ENCODE data around the gene PPP1R12B. TPM values are rescaled to one million over a fixed set of nuclear protein-coding genes. Genes with fewer than 3 reads are reported as not detected.

Gene PPP1R12B
- total RNA-seq, 2 donors from 2014 or later, result 18.2 to 33.0 TPM

DNA sequence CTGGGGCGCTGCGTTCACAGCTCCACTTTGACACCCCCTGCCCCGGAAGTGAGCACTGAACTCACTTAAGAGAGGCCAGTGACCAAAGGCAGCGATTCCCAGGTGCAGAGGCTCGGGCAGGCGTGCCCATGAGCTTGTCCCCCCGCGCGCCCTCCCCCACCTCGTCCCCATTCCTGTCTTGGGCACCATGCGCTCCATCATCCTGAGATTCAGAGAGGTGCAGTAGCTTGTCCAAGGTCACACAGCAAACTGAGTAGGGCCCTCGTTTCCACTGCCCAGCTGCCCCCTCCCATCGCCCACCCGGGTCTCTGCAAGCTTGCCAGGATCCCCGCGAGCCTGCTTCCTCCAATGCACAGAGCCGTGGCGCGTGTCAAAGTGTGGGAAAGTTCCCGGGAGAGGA, 293.7 kb downstream of the PPP1R12B start:
- no peaks in the 10 kb centered on the region for H3K36me3 ChIP-seq (replicated peaks in 1 of 2; ENCODE audit: insufficient read depth in 1 of 2, low read depth in 2 of 2)
- 28 to 51% methylated on average over 14 to 20 of the region's 20 CpGs for WGBS, 2 donors
- no peak for ATAC-seq
- H3K4me3 ChIP-seq, result no peak overlapping the region
- H3K27me3 ChIP-seq, result peaks cover 0 to 26% of the 10 kb centered on the region in 2 donors
- H3K4me1 ChIP-seq, result peaks cover 20% of the 10 kb centered on the region
- H3K9me3 ChIP-seq, result no peaks in the 10 kb centered on the region
- intact Hi-C loops (cut with DNase I), result no loop called here
- TF ChIP-seq POLR2A (IDR thresholded peaks at IDR 0.05), result no peak
- TF ChIP-seq, protein P1, sequence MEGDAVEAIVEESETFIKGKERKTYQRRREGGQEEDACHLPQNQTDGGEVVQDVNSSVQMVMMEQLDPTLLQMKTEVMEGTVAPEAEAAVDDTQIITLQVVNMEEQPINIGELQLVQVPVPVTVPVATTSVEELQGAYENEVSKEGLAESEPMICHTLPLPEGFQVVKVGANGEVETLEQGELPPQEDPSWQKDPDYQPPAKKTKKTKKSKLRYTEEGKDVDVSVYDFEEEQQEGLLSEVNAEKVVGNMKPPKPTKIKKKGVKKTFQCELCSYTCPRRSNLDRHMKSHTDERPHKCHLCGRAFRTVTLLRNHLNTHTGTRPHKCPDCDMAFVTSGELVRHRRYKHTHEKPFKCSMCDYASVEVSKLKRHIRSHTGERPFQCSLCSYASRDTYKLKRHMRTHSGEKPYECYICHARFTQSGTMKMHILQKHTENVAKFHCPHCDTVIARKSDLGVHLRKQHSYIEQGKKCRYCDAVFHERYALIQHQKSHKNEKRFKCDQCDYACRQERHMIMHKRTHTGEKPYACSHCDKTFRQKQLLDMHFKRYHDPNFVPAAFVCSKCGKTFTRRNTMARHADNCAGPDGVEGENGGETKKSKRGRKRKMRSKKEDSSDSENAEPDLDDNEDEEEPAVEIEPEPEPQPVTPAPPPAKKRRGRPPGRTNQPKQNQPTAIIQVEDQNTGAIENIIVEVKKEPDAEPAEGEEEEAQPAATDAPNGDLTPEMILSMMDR (IDR thresholded peaks at IDR 0.05), result no peak
- no peak overlapping the region for H3K27ac ChIP-seq
- DNase-seq, result no peak

Small RNA genes lying within 50 kb of the gene (small RNA-seq; reads per million reads assigned to genes)
- not detected for gene AC099336.2
- gene RF00156, result not detected
- not detected for gene RNU6-89P

Other genes with a start within 250 kb of the PPP1R12B start
- not detected for gene GPR37L1, start 225.8 kb upstream of the PPP1R12B start, total RNA-seq
- gene ARL8A, start 204.0 kb upstream of the PPP1R12B start, total RNA-seq, result 10 to 100 TPM; 18.1 to 21.0 TPM
- gene PTPN7, start 188.1 kb upstream of the PPP1R12B start, total RNA-seq, result 1 to 10 TPM; 1.6 to 3.6 TPM
- under 1 TPM in 1 of 2 donors, not detected in 1; 0.52 TPM for gene LGR6, start 154.9 kb upstream of the PPP1R12B start, total RNA-seq
- gene UBE2T, start 6.8 kb upstream of the PPP1R12B start, total RNA-seq, result 1 to 10 TPM in 1 of 2 donors, under 1 TPM in 1; 0.52 to 1.3 TPM

Measured in body of pancreas (tissue), 4 donors.